HEK293 (cell line): ENCODE measurements around the gene DHX9.

Experiments used
- EGR2 ChIP-seq: fragments of 450-650 bp; formaldehyde crosslinking; IDR thresholded peaks from 2 replicates; pipeline ENCODE4 v1.5.1; 2016; ENCODE audit warnings: low read depth, missing biosample characterization, missing genetic modification characterization
- KLF10 ChIP-seq: fragments of 450-650 bp; IDR thresholded peaks from 2 replicates; pipeline ENCODE4 v1.5.1; 2018; ENCODE audit warnings: missing biosample characterization, mild to moderate bottlenecking, missing genetic modification characterization
- MYNN ChIP-seq: fragments of 450-650 bp; formaldehyde crosslinking; IDR thresholded peaks from 2 replicates; pipeline ENCODE4 v1.5.1; 2016; ENCODE audit warnings: missing biosample characterization, missing genetic modification characterization, borderline replicate concordance
- OSR2 ChIP-seq: fragments of 450-650 bp; formaldehyde crosslinking; IDR thresholded peaks from 2 replicates; pipeline ENCODE4 v1.5.1; 2016; ENCODE audit warnings: missing biosample characterization, missing genetic modification characterization
- WT1 ChIP-seq: fragments of 450-650 bp; formaldehyde crosslinking; IDR thresholded peaks from 2 replicates; pipeline ENCODE4 v1.5.1; 2016; ENCODE audit warnings: missing biosample characterization, missing genetic modification characterization
- YY1 ChIP-seq: fragments of 450-650 bp; formaldehyde crosslinking; IDR thresholded peaks from 2 replicates; pipeline ENCODE4 v1.5.1; 2018; ENCODE audit warnings: missing biosample characterization, missing genetic modification characterization
- ZBTB48 ChIP-seq: fragments of 450-650 bp; formaldehyde crosslinking; IDR thresholded peaks from 2 replicates; pipeline ENCODE4 v1.5.1; 2016; ENCODE audit warnings: missing biosample characterization, missing genetic modification characterization
- ZEB2 ChIP-seq: fragments of 450-650 bp; formaldehyde crosslinking; IDR thresholded peaks from 2 replicates; pipeline ENCODE4 v1.5.1; 2016; ENCODE audit warnings: missing biosample characterization, missing genetic modification characterization
- ZFP3 ChIP-seq: fragments of 450-650 bp; formaldehyde crosslinking; IDR thresholded peaks from 2 replicates; pipeline ENCODE4 v1.5.1; 2016; ENCODE audit warnings: low read depth, missing biosample characterization, missing genetic modification characterization
- ZNF112 ChIP-seq: fragments of 450-650 bp; formaldehyde crosslinking; IDR thresholded peaks from 2 replicates; pipeline ENCODE4 v1.5.0; 2017; ENCODE audit warnings: missing biosample characterization, missing genetic modification characterization
- ZNF184 ChIP-seq: fragments of 450-650 bp; IDR thresholded peaks from 2 replicates; pipeline ENCODE4 v1.5.1; 2018; ENCODE audit warnings: missing biosample characterization, mild to moderate bottlenecking, missing genetic modification characterization
- ZNF239 ChIP-seq: fragments of 450-650 bp; formaldehyde crosslinking; IDR thresholded peaks from 2 replicates; pipeline ENCODE4 v1.5.1; 2016; ENCODE audit warnings: missing biosample characterization, missing genetic modification characterization
- ZNF302 ChIP-seq: fragments of 450-650 bp; formaldehyde crosslinking; IDR thresholded peaks from 2 replicates; pipeline ENCODE4 v1.5.1; 2016; ENCODE audit warnings: missing biosample characterization, missing genetic modification characterization, low read depth
- ZNF433 ChIP-seq: fragments of 450-650 bp; formaldehyde crosslinking; IDR thresholded peaks from 2 replicates; pipeline ENCODE4 v1.5.1; 2016; ENCODE audit warnings: missing biosample characterization, missing genetic modification characterization, low read depth
- ZNF488 ChIP-seq: fragments of 450-650 bp; formaldehyde crosslinking; IDR thresholded peaks from 2 replicates; pipeline ENCODE4 v1.5.1; 2016; ENCODE audit warnings: missing biosample characterization, missing genetic modification characterization
- ZNF521 ChIP-seq: fragments of 450-650 bp; formaldehyde crosslinking; IDR thresholded peaks from 2 replicates; pipeline ENCODE4 v1.5.1; 2017; ENCODE audit warnings: missing biosample characterization, mild to moderate bottlenecking, missing genetic modification characterization
- ZNF610 ChIP-seq: fragments of 450-650 bp; formaldehyde crosslinking; IDR thresholded peaks from 2 replicates; pipeline ENCODE4 v1.5.1; 2016; ENCODE audit warnings: missing biosample characterization, missing genetic modification characterization, borderline replicate concordance
- ZNF626 ChIP-seq: fragments of 450-650 bp; sonication (Bioruptor Pico); formaldehyde crosslinking; IDR thresholded peaks from 2 replicates; pipeline ENCODE4 v1.5.1; 2018; ENCODE audit warnings: missing biosample characterization, missing genetic modification characterization, inconsistent platforms
- ZNF629 ChIP-seq: fragments of 450-650 bp; formaldehyde crosslinking; IDR thresholded peaks from 2 replicates; pipeline ENCODE4 v1.5.1; 2017; ENCODE audit warnings: missing biosample characterization, missing genetic modification characterization
- ZNF654 ChIP-seq: fragments of 450-650 bp; formaldehyde crosslinking; IDR thresholded peaks from 2 replicates; pipeline ENCODE4 v1.5.1; 2016; ENCODE audit warnings: low read depth, missing biosample characterization, missing genetic modification characterization
- ZNF830 ChIP-seq: fragments of 450-650 bp; IDR thresholded peaks from 2 replicates; pipeline ENCODE4 v1.5.0; 2018; ENCODE audit warnings: missing biosample characterization, missing genetic modification characterization, low read depth, mild to moderate bottlenecking, moderate library complexity
- ZSCAN23 ChIP-seq: fragments of 450-650 bp; formaldehyde crosslinking; IDR thresholded peaks from 2 replicates; pipeline ENCODE4 v1.5.1; 2016; ENCODE audit warnings: missing biosample characterization, missing genetic modification characterization
- ZSCAN30 ChIP-seq: fragments of 450-650 bp; IDR thresholded peaks from 2 replicates; pipeline ENCODE4 v1.5.1; 2018; ENCODE audit warnings: missing biosample characterization, mild to moderate bottlenecking, missing genetic modification characterization, moderate library complexity
- TF ChIP-seq, protein P1 (sequence below): fragments of 450-650 bp; formaldehyde crosslinking; conservative IDR thresholded peaks from 2 replicates; pipeline ENCODE4 v1.5.1; 2016; ENCODE audit warnings: low read depth, missing biosample characterization, missing genetic modification characterization
- TF ChIP-seq, protein P2 (sequence below): fragments of 450-650 bp; formaldehyde crosslinking; IDR thresholded peaks from 2 replicates; pipeline ENCODE4 v1.5.1; 2016; ENCODE audit warnings: missing biosample characterization, missing genetic modification characterization, low read depth
- TF ChIP-seq, protein P3 (sequence below): fragments of 450-650 bp; formaldehyde crosslinking; IDR thresholded peaks from 2 replicates; pipeline ENCODE4 v1.5.1; 2016; ENCODE audit warnings: missing biosample characterization, missing genetic modification characterization
- TF ChIP-seq, protein P4 (sequence below): fragments of 450-650 bp; formaldehyde crosslinking; IDR thresholded peaks from 2 replicates; pipeline ENCODE4 v1.5.1; 2016; ENCODE audit warnings: missing biosample characterization, missing genetic modification characterization
- TF ChIP-seq, protein P5 (sequence below): fragments of 450-650 bp; IDR thresholded peaks from 2 replicates; pipeline ENCODE4 v1.5.1; 2018; ENCODE audit warnings: missing biosample characterization, missing genetic modification characterization

The DHX9 gene

DNA sequence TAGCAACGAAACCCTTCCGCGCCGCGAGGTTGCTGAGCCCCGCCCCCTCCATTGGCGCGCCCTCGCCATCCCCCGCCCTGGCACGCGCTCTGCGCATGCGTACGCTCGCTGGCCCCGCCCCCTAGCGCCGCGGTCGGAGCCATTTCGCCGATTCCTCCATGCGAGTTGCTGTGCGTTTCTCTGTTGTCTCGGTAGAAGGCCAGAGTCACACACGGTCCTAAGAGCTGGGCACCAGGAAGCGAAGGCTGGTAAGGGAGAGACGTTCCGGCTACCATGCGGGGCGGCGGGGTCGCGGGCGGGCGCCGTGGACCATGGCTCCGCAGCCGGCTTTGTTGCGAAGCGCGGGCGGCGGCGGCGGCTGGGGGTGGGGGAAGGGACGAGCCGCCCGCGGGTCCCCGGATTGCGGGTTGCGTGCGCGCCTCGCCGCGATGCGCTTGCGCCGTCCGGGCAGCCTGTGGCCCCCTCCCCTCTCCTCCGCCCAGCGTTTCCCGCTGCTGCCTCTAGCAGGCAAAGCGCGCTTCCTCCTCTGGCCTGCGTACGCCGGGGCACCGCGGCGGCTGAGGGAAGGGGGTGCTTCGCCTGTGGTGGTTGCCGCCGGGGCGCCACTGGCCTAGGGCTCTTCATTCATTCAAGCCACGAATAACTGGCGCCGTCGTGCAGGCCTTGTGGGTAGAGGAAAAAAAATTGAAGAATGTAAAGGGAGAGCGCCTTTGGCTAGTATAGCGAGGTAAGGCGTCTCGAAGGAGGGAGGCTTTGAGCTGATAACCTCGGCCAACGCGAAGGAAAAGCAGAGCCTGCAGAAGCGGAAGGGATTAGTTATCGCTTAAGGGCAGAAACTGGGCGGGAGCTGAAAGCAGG is at the start of gene DHX9 (continued):
- TF ChIP-seq, protein P1, sequence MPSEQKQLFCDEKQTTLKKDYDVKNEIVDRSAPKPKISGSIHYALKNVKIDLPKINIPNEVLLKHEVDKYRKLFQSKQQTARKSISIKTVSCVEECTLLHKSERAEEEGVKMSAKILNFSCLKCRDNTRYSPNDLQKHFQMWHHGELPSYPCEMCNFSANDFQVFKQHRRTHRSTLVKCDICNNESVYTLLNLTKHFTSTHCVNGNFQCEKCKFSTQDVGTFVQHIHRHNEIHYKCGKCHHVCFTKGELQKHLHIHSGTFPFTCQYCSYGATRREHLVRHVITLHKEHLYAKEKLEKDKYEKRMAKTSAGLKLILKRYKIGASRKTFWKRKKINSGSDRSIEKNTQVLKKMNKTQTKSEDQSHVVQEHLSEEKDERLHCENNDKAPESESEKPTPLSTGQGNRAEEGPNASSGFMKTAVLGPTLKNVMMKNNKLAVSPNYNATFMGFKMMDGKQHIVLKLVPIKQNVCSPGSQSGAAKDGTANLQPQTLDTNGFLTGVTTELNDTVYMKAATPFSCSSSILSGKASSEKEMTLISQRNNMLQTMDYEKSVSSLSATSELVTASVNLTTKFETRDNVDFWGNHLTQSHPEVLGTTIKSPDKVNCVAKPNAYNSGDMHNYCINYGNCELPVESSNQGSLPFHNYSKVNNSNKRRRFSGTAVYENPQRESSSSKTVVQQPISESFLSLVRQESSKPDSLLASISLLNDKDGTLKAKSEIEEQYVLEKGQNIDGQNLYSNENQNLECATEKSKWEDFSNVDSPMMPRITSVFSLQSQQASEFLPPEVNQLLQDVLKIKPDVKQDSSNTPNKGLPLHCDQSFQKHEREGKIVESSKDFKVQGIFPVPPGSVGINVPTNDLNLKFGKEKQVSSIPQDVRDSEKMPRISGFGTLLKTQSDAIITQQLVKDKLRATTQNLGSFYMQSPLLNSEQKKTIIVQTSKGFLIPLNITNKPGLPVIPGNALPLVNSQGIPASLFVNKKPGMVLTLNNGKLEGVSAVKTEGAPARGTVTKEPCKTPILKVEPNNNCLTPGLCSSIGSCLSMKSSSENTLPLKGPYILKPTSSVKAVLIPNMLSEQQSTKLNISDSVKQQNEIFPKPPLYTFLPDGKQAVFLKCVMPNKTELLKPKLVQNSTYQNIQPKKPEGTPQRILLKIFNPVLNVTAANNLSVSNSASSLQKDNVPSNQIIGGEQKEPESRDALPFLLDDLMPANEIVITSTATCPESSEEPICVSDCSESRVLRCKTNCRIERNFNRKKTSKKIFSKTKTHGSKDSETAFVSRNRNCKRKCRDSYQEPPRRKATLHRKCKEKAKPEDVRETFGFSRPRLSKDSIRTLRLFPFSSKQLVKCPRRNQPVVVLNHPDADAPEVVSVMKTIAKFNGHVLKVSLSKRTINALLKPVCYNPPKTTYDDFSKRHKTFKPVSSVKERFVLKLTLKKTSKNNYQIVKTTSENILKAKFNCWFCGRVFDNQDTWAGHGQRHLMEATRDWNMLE (tag by site-specific recombination), result no peak
- TF ChIP-seq ZFP3 (no peak), ZNF433 (tag by site-specific recombination) (no peak), ZNF610 (tag by site-specific recombination) (no peak), ZEB2 (tag by site-specific recombination) (0 out of 2 replicates have a peak, but pooled peaks have one; percentile 11), WT1 (peak; percentile 48; the same call in 1 of the 2 replicates), ZNF521 (no peak), OSR2 (tag by site-specific recombination) (no peak), ZBTB48 (tag by site-specific recombination) (no peak; the same call in 1 of the 2 replicates), ZNF629 (tag by site-specific recombination) (0 out of 2 replicates have a peak, but pooled peaks have one; percentile 32), ZNF654 (no peak), KLF10 (tag by site-specific recombination) (no peak; the same call in 1 of the 2 replicates), ZNF830 (no peak), ZNF112 (tag by site-specific recombination) (no peak), ZNF184 (tag by site-specific recombination) (no peak), ZNF626 (tag by site-specific recombination) (no peak), ZNF302 (tag by site-specific recombination) (no peak), ZSCAN30 (peak; percentile 75), EGR2 (tag by site-specific recombination) (no peak), ZSCAN23 (no peak), MYNN (tag by site-specific recombination) (no peak), ZNF488 (tag by site-specific recombination) (no peak), ZNF239 (tag by site-specific recombination) (no peak), YY1 (peak; percentile 74)
- TF ChIP-seq, protein P2, sequence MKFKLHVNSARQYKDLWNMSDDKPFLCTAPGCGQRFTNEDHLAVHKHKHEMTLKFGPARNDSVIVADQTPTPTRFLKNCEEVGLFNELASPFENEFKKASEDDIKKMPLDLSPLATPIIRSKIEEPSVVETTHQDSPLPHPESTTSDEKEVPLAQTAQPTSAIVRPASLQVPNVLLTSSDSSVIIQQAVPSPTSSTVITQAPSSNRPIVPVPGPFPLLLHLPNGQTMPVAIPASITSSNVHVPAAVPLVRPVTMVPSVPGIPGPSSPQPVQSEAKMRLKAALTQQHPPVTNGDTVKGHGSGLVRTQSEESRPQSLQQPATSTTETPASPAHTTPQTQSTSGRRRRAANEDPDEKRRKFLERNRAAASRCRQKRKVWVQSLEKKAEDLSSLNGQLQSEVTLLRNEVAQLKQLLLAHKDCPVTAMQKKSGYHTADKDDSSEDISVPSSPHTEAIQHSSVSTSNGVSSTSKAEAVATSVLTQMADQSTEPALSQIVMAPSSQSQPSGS, result no peak
- TF ChIP-seq, protein P3, sequence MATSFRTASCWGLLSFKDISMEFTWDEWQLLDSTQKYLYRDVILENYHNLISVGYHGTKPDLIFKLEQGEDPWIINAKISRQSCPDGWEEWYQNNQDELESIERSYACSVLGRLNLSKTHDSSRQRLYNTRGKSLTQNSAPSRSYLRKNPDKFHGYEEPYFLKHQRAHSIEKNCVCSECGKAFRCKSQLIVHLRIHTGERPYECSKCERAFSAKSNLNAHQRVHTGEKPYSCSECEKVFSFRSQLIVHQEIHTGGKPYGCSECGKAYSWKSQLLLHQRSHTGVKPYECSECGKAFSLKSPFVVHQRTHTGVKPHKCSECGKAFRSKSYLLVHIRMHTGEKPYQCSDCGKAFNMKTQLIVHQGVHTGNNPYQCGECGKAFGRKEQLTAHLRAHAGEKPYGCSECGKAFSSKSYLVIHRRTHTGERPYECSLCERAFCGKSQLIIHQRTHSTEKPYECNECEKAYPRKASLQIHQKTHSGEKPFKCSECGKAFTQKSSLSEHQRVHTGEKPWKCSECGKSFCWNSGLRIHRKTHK (tag by site-specific recombination), result no peak
- TF ChIP-seq, protein P4, sequence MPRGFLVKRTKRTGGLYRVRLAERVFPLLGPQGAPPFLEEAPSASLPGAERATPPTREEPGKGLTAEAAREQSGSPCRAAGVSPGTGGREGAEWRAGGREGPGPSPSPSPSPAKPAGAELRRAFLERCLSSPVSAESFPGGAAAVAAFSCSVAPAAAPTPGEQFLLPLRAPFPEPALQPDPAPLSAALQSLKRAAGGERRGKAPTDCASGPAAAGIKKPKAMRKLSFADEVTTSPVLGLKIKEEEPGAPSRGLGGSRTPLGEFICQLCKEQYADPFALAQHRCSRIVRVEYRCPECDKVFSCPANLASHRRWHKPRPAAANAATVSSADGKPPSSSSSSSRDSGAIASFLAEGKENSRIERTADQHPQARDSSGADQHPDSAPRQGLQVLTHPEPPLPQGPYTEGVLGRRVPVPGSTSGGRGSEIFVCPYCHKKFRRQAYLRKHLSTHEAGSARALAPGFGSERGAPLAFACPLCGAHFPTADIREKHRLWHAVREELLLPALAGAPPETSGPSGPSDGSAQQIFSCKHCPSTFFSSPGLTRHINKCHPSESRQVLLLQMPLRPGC (tag by site-specific recombination), result no peak
- TF ChIP-seq, protein P5, sequence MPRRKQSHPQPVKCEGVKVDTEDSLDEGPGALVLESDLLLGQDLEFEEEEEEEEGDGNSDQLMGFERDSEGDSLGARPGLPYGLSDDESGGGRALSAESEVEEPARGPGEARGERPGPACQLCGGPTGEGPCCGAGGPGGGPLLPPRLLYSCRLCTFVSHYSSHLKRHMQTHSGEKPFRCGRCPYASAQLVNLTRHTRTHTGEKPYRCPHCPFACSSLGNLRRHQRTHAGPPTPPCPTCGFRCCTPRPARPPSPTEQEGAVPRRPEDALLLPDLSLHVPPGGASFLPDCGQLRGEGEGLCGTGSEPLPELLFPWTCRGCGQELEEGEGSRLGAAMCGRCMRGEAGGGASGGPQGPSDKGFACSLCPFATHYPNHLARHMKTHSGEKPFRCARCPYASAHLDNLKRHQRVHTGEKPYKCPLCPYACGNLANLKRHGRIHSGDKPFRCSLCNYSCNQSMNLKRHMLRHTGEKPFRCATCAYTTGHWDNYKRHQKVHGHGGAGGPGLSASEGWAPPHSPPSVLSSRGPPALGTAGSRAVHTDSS (tag by site-specific recombination), result no peak
